GM18508 (cell line): ENCODE measurements around the gene GRSF1.
"Not testable (repeated sequence)": the region's sequence is repeated elsewhere in the genome, so short reads cannot be mapped to it uniquely, and the experiment has no call there.

Source experiments
- ATAC-seq: cut with Tn5 transposase; IDR thresholded peaks from one replicate; pipeline ENCODE4 v1.9.1; 2021; ENCODE audit warnings: moderate number of reproducible peaks; ENCODE audit not compliant: insufficient read depth, unreplicated experiment

GRSF1 gene

GRCh38 chr4:70838204-70838603 lies 1.5 kb downstream of the GRSF1 start:
- no peak for ATAC-seq

- ATAC-seq, result no peak
Measured at GRCh38 chr4:70836081-70836480, 3.6 kb downstream of the GRSF1 start.

DNA sequence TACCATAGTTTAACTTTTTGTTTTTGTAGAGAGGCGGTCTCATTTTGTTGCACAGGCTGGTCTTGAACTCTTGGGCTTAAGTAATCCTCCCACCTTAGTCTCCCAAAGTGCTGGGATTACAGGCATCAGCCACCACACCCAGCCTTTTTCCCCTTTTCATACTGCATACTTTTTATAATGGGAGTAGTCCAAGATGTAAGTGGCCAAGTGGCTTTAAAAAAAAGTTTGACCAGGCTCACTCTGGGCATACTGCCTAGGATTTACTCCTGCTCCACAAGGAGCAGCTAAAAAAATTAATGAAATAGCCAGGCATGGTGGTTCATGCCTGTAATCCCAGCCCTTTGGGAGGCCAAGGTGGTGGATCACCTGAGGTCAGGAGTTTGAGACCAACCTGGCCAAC lies 6.0 kb downstream of the GRSF1 start:
- ATAC-seq, result no peak

GRCh38 chr4:70831293-70831692 lies 8.4 kb downstream of the GRSF1 start:
- ATAC-seq, result no peak

DNA sequence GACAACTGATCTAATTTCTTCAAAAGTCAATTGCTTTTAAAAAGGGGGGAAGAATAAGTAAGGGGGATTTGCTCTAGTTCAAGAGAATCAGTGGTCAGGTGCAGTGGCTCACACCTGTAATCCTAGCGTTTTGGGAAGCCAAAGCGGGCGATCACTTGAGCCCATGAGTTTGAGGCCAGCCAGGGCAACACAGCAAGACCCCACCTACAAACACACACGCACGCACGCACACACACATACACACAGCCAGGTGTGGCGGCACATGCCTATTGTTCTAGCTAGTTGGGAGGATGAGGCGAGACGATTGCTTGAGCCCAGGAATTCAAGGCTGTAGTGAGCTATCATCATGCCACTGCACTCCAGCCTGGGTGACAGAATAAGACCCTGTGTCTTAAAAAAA lies 9.6 kb downstream of the GRSF1 start:
- ATAC-seq, result no peak

DNA sequence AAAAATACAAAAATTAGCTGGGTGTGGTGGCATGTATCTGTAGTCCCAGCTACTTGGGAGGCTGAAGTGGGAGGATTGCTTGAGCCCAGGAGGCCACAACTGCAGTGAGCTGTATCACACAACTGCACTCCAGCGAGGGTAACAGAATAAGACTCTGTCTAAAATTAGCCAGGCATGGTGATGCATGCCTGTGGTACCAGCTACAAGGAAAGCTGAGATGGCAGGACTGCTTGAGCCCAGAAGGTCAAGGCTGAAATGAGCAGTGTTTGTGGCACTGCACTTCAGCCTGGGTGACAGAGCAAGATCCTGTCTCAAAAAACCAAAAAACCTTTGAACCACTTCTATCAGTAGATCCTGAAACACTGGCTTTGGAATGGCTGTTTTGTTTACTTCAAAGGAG lies 10.2 kb downstream of the GRSF1 start:
- no peak for ATAC-seq

- ATAC-seq, result no peak
Measured at GRCh38 chr4:70829015-70829414, 10.7 kb downstream of the GRSF1 start.

GRCh38 chr4:70818921-70819320 lies 20.8 kb downstream of the GRSF1 start:
- ATAC-seq, result no peak

DNA sequence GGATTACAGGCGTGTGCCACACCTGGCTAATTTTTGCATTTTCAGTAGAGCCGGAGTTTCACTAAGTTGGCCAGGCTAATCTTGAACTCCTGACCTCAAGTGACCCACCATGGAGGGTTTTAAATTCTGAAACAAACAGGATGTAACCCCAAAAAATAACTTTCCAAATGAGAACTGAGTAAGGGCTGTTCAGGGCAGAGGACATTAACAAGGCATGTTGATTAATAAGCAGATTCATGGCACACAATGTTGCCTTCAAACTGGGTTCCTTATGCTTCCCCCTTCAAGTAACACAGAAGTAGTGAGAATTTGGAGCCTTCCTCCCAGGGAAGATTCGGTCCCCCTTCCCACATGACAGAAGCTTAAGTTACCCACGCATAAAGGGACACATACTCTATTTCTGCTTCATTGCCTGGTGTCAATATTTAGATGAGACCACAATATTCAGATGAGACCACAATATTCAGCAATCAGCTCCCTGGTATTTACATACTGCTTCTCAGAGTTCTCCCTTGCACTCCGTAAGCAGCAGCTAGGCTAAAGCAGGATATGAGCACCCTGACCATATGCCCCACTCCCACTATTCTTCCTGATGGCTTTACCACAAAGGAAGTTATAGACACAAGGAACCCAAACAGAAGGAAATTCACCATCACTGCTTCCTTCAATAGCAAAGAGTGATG lies 21.4 kb downstream of the GRSF1 start:
- ATAC-seq, result no peak

DNA sequence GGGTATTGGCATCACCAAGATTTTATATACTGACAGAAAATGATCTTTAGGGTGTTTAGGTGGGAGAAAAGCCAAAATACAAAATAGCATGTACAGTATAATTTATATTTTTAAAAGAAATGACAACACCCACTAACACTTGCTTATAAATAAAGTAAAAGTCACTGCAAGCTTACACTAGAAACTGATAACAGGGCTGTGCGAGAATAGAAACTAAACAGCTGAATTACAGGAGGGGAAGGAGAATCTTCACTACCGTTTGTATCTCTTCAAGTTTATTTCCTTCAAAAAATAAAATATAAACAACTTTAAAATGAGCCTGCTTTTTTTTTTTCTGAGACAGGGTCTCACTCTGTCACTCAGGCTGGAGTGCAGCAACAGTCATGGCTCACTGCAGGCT lies 22.8 kb downstream of the GRSF1 start:
- ATAC-seq, result no peak

- ATAC-seq, result no peak
Measured at GRCh38 chr4:70815370-70815769, 24.3 kb downstream of the GRSF1 start.

GRCh38 chr4:70808151-70808550 lies 31.5 kb downstream of the GRSF1 start:
- no peak for ATAC-seq

GRCh38 chr4:70802928-70803580 lies 36.6 kb downstream of the GRSF1 start:
- ATAC-seq, result no peak

DNA sequence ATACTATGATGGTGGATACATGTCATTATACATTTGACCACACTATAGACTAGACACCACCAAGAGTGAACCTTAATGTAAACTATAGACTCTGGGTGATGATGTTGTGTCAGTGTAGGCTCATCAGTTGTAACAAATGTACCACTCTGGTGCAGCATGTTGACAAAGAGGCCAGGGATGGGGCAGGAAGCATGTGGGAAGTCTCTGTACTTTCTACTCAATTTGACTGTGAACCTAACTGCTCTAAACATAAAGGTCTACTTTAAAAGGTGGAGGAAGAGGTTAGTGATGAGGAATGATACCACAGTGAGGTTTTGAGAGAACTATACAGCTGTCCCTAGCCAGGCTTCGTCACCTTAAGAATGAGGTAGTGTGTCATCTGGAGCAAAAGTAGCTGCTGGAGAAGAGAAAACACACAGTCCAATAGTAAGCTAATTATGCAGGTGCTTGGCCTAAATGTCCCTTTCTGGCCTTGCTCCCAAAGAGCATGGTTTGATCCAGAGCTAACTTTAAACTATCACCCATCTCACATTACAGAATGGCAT lies 38.4 kb downstream of the GRSF1 start:
- no peak for ATAC-seq

GRCh38 chr4:70793626-70794025 lies 46.1 kb downstream of the GRSF1 start:
- no peak for ATAC-seq

DNA sequence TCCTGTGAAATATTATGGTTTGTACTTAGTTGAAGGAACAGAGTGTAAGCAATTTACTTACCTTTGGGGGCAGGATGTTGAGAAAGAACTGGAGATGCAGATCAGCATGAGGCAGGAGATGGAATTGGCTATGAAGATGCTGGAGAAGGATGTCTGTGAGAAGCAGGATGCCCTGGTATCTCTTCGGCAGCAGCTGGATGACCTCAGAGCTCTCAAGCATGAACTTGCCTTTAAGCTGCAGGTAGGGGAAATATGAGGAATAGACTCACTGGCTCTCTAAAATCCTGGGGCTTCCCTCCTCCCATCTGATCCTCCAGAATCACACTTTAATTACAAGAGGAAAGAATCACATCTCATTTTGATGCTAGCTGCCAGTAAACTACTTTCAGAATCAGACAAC lies 51.0 kb downstream of the GRSF1 start:
- ATAC-seq, result no peak

GRCh38 chr4:70787496-70787895 lies 52.2 kb downstream of the GRSF1 start:
- no peak for ATAC-seq

- no peak for ATAC-seq
Measured at GRCh38 chr4:70783096-70783495, 56.6 kb downstream of the GRSF1 start.

GRCh38 chr4:70778888-70779422 lies 60.7 kb downstream of the GRSF1 start:
- no peak for ATAC-seq

- ATAC-seq, result no peak
Measured at GRCh38 chr4:70772929-70773555, 66.6 kb downstream of the GRSF1 start.

DNA sequence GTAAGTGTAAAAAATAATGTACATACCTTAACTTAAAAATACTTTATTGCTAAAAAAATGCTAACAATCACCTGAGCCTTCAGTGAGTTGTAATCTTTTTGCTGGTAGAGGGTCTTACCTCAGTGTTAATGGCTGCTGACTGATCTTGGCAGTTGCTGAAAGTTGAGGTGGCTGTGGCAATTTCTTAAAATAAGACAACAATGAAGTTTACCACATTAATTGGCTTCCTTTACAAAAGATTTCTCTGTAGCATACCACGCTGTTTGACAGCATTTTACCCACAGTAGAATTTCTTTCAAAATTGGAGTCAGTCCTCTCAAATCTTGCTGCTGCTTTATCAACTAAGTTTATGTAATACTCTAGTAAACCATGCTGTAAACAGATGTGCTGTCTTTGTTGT lies 70.3 kb downstream of the GRSF1 start:
- not testable (repeated sequence) for ATAC-seq
